Measurements from ENCODE around the gene HNRNPM. TPM values are rescaled to one million over a fixed set of nuclear protein-coding genes. Genes with fewer than 3 reads are reported as not detected.
A peak's percentile ranks its signal among the peaks of the same experiment; 100 is the strongest.

Gene HNRNPM
- polyA plus RNA-seq, 3 donors, result 352 to 459 (median 415) TPM

DNA sequence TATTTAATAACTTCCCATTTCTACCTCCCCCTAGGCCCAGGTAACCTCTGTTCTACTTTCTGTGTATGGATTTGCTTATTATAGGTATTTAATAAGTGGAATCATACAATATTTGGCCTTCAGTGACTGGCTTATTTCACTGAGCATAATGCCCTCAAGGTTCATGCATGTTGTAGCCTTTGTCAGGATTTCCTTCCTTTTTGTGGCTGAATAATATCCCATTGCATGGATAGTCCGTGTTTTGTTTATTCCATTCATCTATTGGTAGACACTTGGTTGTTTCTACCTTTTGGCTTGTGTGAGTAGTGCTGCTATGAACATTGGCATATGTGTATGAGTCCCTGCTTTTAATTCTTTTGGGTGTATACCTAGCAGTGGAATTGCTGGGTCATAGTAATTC, 9.4 kb downstream of the HNRNPM start:
- DNase-seq (ENCODE audit: extremely low read depth in 1 of 11, low read depth in 9 of 11, low spot score in 4 of 11), result no peak

DNA sequence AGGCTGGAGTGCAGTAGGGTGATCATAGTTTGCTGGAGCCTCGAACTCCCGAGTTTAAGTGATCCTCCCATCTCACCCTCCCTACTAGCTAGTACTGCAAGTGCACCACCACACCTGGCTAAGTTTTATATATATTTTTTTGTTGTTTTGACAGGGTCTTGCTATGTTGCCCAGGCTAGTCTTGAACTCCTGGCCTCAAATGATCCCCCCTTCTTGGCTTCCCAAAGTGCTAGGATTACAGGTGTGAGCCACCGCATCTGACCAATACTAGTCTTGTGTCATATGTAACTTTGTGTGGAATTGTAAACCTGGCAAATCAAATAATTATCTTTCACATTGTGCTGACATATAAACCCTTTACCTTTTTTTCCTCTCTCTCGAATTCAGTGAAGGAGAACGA, 10.2 kb downstream of the HNRNPM start:
- DNase-seq (ENCODE audit: extremely low read depth in 1 of 11, low read depth in 9 of 11, low spot score in 4 of 11), result no peak

- no peak for DNase-seq (ENCODE audit: extremely low read depth in 1 of 11, low read depth in 9 of 11, low spot score in 4 of 11)
Observed at GRCh38 chr19:8456064-8456463, 11.3 kb downstream of the HNRNPM start.

- DNase-seq (ENCODE audit: extremely low read depth in 1 of 11, low read depth in 9 of 11, low spot score in 4 of 11), result no peak
Observed at GRCh38 chr19:8457209-8457608, 12.4 kb downstream of the HNRNPM start.

DNA sequence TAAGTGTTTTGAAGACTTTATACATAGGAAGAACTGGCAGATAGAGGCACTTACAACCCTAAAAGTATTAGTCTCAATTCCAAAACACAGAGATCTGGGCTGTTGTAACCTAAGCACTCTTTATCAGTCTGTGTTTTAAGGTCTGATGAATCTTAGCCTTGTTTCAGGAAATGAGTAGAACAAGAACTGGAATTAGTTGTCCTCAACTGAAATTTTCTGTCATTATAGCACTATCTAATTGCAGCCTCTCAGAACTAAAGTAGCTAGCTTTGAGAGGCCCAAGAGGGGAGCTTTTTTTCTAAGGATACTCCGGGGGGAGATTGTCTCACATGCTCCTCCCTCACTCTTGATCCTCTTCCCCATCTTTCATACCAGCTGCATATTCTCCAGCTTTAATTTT, 13.1 kb downstream of the HNRNPM start:
- DNase-seq (ENCODE audit: extremely low read depth in 1 of 11, low read depth in 9 of 11, low spot score in 4 of 11), result peak in 2 of 11 donors; percentile 31 to 54

- no peak for DNase-seq (ENCODE audit: extremely low read depth in 1 of 11, low read depth in 9 of 11, low spot score in 4 of 11)
Observed at GRCh38 chr19:8458380-8458779, 13.6 kb downstream of the HNRNPM start.

DNA sequence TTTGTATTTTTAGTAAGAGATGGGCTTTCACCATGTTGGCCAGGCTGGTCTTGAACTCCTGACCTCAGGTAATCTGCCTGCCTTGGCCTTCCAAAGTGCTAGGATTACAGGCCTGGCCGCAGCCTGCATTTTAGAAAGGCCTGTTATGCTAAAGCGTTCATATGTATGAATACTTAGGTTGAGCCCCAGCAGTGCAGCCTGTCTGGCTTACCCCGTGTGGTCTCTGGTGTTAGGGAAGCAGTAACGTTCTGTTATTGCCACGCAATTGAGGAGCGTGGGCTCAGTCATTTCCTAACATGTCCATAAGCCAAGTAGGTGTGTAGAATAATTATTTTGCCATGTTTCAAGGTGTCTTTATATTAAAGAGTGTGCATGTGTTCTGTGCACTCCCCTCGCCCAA, 14.3 kb downstream of the HNRNPM start:
- no peak for DNase-seq (ENCODE audit: extremely low read depth in 1 of 11, low read depth in 9 of 11, low spot score in 4 of 11)

DNA sequence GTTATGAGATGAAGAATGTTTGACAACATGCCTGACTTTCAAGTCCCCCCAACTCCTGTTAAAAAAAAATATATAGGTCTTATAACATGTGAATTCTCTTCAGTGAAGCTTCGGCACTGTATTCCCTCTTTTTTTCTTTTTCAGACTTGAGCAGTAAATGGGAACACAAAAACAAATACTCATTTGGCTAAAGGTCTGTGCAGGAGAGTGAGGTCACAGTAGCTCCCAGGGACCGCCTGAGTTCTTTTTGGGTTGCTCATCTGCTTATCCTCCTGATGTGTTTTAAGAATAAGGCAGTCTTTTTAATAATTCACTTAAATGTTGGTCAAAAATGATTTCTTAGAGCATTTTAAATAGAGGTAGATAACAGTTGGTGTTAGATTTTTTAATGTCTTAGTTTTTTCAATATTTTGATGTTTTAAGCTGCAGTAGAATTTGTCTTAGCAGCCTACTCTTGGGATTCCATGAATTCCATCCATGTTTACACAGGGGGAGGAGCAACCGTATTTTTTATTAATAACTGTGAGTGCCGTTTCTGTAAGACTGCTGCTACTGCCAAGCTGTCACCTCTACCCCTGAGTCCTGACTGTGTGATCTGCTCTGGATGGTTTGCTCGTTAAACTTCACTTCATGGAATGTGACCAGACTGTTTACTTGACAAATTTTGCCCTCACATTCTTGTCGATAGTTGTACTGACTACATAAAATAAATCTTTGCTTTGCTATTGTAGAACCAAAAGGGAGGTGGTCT, 14.9 kb downstream of the HNRNPM start:
- peak in 2 of 11 donors; percentile 53 to 60 for DNase-seq (ENCODE audit: extremely low read depth in 1 of 11, low read depth in 9 of 11, low spot score in 4 of 11)

DNA sequence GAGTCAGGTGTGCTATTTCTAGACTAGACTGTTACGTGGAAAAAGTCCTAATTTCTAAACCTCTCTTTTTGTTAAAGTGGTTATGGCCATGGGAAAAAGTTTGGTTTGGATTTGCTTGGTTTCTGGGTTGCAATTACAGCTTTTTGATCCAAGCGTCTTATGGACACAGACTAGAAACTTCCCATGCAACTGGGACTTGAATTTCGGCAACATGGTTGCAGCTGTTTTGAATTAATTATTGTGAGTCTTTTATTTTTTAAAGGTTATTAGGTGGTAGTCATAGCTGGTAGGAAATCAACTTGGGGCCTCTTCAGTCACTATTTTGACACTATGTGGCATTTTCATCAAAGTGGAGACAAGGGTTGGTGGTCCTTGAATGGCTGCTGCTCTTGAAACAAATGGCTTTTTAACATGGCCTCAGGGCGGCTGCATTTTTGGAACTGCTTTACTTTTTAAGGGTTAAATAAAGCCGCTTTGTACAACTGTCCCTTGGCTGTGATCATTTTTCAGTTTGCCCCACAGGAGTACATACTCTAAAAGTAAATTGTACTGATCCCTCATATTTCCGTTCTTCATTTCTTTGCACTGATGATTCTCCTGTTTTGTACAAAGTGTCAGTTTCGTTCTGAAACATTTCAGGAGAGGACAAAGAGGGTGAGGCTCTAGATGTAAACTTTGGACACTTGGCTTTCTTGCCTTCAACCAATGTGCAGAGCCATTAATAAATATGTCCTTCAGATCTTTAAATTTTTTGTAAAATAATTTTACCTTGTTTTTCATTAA, 15.9 kb downstream of the HNRNPM start:
- DNase-seq (ENCODE audit: extremely low read depth in 1 of 11, low read depth in 9 of 11, low spot score in 4 of 11), result no peak

GRCh38 chr19:8461376-8461775, 16.6 kb downstream of the HNRNPM start:
- no peak for DNase-seq (ENCODE audit: extremely low read depth in 1 of 11, low read depth in 9 of 11, low spot score in 4 of 11)

DNA sequence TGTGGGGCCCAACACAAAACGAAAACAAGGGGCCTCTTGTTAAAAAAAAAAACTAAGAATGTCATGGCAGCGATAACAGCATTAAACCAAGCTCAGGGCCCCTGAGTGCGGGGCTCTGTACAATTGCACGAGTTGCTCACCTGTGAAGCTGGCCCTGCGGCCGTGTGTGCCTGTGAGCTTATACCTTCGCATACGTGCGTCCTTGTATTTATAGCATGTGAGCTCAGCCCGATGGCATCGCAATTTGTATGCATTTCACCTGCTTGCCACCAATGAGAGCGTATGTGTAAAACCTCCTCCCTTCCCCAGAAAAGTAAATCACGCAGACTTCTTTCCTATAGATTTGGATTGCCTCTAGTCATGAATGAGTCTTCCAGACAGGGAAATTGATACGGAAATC, 17.1 kb downstream of the HNRNPM start:
- DNase-seq (ENCODE audit: extremely low read depth in 1 of 11, low read depth in 9 of 11, low spot score in 4 of 11), result peak in 4 of 11 donors; percentile 20 to 62 (median 38)

DNA sequence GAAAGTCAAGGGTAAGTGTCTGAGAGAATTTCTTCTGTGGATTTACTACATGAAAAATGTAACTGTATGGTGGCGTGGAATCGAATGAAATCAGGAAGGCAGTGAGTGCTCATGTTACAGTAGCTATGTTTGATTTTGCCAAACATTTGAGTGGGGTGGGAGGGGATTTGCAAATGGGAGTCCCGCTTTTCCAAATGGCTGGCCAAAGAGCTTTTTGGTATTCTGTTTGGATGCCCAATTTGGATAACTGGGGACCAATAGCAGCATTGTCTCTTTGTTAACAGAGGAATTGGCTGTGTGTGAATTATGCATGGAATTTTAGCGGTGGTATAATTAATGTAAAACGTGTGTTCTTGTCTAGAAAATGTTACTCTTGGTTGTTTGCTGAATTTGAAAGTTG, 17.8 kb downstream of the HNRNPM start:
- no peak for DNase-seq (ENCODE audit: extremely low read depth in 1 of 11, low read depth in 9 of 11, low spot score in 4 of 11)

- DNase-seq (ENCODE audit: extremely low read depth in 1 of 11, low read depth in 9 of 11, low spot score in 4 of 11), result no peak
Observed at GRCh38 chr19:8463365-8463764, 18.6 kb downstream of the HNRNPM start.

DNA sequence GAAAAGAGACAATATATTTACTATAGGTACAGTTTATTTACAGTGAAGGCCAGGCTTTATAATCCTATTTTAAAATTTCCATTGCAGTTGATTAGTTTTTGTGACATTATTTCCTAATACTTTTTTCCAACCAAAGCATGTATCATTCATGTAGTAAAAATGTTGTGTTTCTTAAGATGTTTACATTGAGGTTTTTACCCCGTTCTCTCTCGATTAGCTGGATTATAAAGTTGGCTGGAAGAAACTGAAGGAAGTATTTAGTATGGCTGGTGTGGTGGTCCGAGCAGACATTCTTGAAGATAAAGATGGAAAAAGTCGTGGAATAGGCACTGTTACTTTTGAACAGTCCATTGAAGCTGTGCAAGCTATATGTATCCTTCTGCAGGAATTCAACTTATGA, 21.2 kb downstream of the HNRNPM start:
- DNase-seq (ENCODE audit: extremely low read depth in 1 of 11, low read depth in 9 of 11, low spot score in 4 of 11), result no peak

GRCh38 chr19:8468124-8468523, 23.3 kb downstream of the HNRNPM start:
- DNase-seq (ENCODE audit: extremely low read depth in 1 of 11, low read depth in 9 of 11, low spot score in 4 of 11), result no peak

GRCh38 chr19:8468761-8469373, 24.1 kb downstream of the HNRNPM start:
- DNase-seq (ENCODE audit: extremely low read depth in 1 of 11, low read depth in 9 of 11, low spot score in 4 of 11), result no peak

GRCh38 chr19:8469613-8470368, 25.0 kb downstream of the HNRNPM start:
- DNase-seq (ENCODE audit: extremely low read depth in 1 of 11, low read depth in 9 of 11, low spot score in 4 of 11), result no peak

- no peak for DNase-seq (ENCODE audit: extremely low read depth in 1 of 11, low read depth in 9 of 11, low spot score in 4 of 11)
Observed at GRCh38 chr19:8473648-8474476, 29.1 kb downstream of the HNRNPM start.

GRCh38 chr19:8475005-8475404, 30.2 kb downstream of the HNRNPM start:
- DNase-seq (ENCODE audit: extremely low read depth in 1 of 11, low read depth in 9 of 11, low spot score in 4 of 11), result no peak

All from renal cortex interstitium (tissue), 11 donors.